Astrocyte of the cerebellum (primary cell): ENCODE data around the gene MYO10.
"Not testable (repeated sequence)": the region's sequence is repeated elsewhere in the genome, so short reads cannot be mapped to it uniquely, and the experiment has no call there.

Experiments
- DNase-seq: peaks from one replicate; pipeline ENCODE4 v3.0.0-alpha.2; 2011; ENCODE audit warnings: low read depth
- H3K4me3 ChIP-seq: 2 replicates; pipeline ENCODE4 v1.5.1; 2011; ENCODE audit warnings: mild to moderate bottlenecking, low read depth, low read length, moderate library complexity
- CTCF ChIP-seq: IDR thresholded peaks from 2 replicates; pipeline ENCODE4 v1.5.1; 2012; ENCODE audit warnings: low read length, low read depth, moderate library complexity, mild to moderate bottlenecking; ENCODE audit errors: missing control alignments
- in situ Hi-C: cut with HindIII; loops from 2 replicates; pipeline ENCODE4 v1.10.0; 2017; ENCODE audit warnings: low sequenced_read_pairs

The MYO10 gene

GRCh38 chr5:16936150-16936988 lies at the start of gene MYO10:
MYO10 (minus strand) TSS chr5:16936288; CDS start chr5:16935808, 480 bp downstream.
- no peak for DNase-seq
- in situ Hi-C loops, result no loop called here
- H3K4me3 ChIP-seq, result peak within 1 kb of the TSS; percentile 89
- TF ChIP-seq CTCF, result no peak

GRCh38 chr5:16985304-16985703 lies 49.2 kb upstream of the MYO10 start:
- DNase-seq, in situ Hi-C loops: not testable (repeated sequence)

GRCh38 chr5:16983972-16984371 lies 47.9 kb upstream of the MYO10 start:
- no peak for TF ChIP-seq CTCF
- no peak for DNase-seq
- in situ Hi-C loops, result no loop called here
- no peak overlapping the region for H3K4me3 ChIP-seq

More at GRCh38 chr5:16985304-16985703, 49.2 kb upstream of the MYO10 start:
- H3K4me3 ChIP-seq, result not testable (repeated sequence)

GRCh38 chr5:16983022-16983639 lies 47.0 kb upstream of the MYO10 start:
- no peak overlapping the region for H3K4me3 ChIP-seq
- TF ChIP-seq CTCF, result no peak
- in situ Hi-C loops, result no loop called here
- DNase-seq, result no peak

- in situ Hi-C loops, result no loop called here
- DNase-seq, result no peak
- no peak for TF ChIP-seq CTCF
Measured at GRCh38 chr5:16981700-16982099, 45.6 kb upstream of the MYO10 start.

GRCh38 chr5:16980983-16981382 lies 44.9 kb upstream of the MYO10 start:
- no peak for TF ChIP-seq CTCF
- H3K4me3 ChIP-seq, result no peak overlapping the region
- no peak for DNase-seq
- in situ Hi-C loops, result no loop called here

More at GRCh38 chr5:16981700-16982099, 45.6 kb upstream of the MYO10 start:
- H3K4me3 ChIP-seq, result no peak overlapping the region

- in situ Hi-C loops, result no loop called here
- no peak for TF ChIP-seq CTCF
- DNase-seq, result no peak
- no peak overlapping the region for H3K4me3 ChIP-seq
Measured at GRCh38 chr5:16978296-16978695, 42.2 kb upstream of the MYO10 start.
